ENCODE measurements around the gene MPP7. TPM values are rescaled to one million over a fixed set of nuclear protein-coding genes. Genes with fewer than 3 reads are reported as not detected.

Gene MPP7
- total and polyA plus RNA-seq, 2 of the 8 experiments (the other 6 are each of a cell fraction or from before 2014, with no cell fraction given): 1.9 to 9.3 TPM

GRCh38 chr10:28307267-28307666 lies 4.4 kb upstream of the MPP7 start:
- CTCF ChIA-PET (ENCODE audit: partially characterized antibody): interaction anchor here (0.6 kb wide), 1 partner anchor 581 kb away, joined by 3 read pairs; no protein-coding TSS in a partner anchor
- H2BK5ac ChIP-seq (ENCODE audit: low read depth, low read length): no peak overlapping the region
- H3K23ac ChIP-seq (ENCODE audit: insufficient read length): no peak overlapping the region
- peaks cover 0 to 1% (median 0%) of the 10 kb centered on the region in 4 experiments; a peak in 2 of 7 replicates for H3K27me3 ChIP-seq (replicated peaks in 1 of 4; ENCODE audit: control insufficient read depth in 3 of 4, extremely low read depth in 1 of 4, insufficient read depth in 3 of 4, low read length in 3 of 4)
- H4K91ac ChIP-seq (replicated peaks; ENCODE audit: insufficient read length, low read length): no peak overlapping the region
- DNase-seq (ENCODE audit: low read depth in 1 of 2, low spot score in 2 of 2) (no peak), FAIRE-seq (no peak)
- no peak overlapping the region for H4K8ac ChIP-seq (ENCODE audit: extremely low read depth, insufficient read depth, low read length)
- H3K4ac ChIP-seq (replicated peaks; ENCODE audit: insufficient read length, low read depth, low read length): no peak overlapping the region
- H2AFZ ChIP-seq (ENCODE audit: low read length): no peak overlapping the region
- TF ChIP-seq SUZ12 (IDR thresholded peaks at IDR 0.05; ENCODE audit: low read length) (no peak), SIN3A (conservative IDR thresholded peaks at IDR 0.05 in 1 of 2, IDR thresholded peaks at IDR 0.05 in 1 of 2; ENCODE audit: low read depth in 1 of 2, low read length in 2 of 2) (no peak), CEBPB (IDR thresholded peaks at IDR 0.05; ENCODE audit: low read depth, low read length) (no peak), CREB1 (IDR thresholded peaks at IDR 0.05) (no peak)
- TF ChIP-seq, protein P1, sequence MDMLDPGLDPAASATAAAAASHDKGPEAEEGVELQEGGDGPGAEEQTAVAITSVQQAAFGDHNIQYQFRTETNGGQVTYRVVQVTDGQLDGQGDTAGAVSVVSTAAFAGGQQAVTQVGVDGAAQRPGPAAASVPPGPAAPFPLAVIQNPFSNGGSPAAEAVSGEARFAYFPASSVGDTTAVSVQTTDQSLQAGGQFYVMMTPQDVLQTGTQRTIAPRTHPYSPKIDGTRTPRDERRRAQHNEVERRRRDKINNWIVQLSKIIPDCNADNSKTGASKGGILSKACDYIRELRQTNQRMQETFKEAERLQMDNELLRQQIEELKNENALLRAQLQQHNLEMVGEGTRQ (IDR thresholded peaks at IDR 0.05; ENCODE audit: low read length): no peak
- TF ChIP-seq, protein P2, sequence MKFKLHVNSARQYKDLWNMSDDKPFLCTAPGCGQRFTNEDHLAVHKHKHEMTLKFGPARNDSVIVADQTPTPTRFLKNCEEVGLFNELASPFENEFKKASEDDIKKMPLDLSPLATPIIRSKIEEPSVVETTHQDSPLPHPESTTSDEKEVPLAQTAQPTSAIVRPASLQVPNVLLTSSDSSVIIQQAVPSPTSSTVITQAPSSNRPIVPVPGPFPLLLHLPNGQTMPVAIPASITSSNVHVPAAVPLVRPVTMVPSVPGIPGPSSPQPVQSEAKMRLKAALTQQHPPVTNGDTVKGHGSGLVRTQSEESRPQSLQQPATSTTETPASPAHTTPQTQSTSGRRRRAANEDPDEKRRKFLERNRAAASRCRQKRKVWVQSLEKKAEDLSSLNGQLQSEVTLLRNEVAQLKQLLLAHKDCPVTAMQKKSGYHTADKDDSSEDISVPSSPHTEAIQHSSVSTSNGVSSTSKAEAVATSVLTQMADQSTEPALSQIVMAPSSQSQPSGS (IDR thresholded peaks at IDR 0.05; ENCODE audit: low read length): no peak
- no peak overlapping the region for H4K5ac ChIP-seq (ENCODE audit: insufficient read length, low read depth, low read length)
- H3K56ac ChIP-seq (replicated peaks; ENCODE audit: insufficient read length, low read depth, low read length): no peak overlapping the region
- no peak overlapping the region for H2BK20ac ChIP-seq (ENCODE audit: low read length)
- no peaks in the 10 kb centered on the region for H3K23me2 ChIP-seq (ENCODE audit: low read depth, low read length)
- no peaks in the 10 kb centered on the region for H4K20me1 ChIP-seq (replicated peaks in 1 of 2; ENCODE audit: control insufficient read depth in 1 of 2, insufficient read depth in 2 of 2, low read length in 2 of 2)
- no peak overlapping the region for H3K4me2 ChIP-seq (ENCODE audit: insufficient read depth in 1 of 2, low read depth in 2 of 2, low read length in 2 of 2)
- POLR2A ChIA-PET (ENCODE audit: partially characterized antibody): no interaction called here
- no peak overlapping the region for H2BK12ac ChIP-seq (ENCODE audit: low read depth, low read length)
- H3K14ac ChIP-seq (ENCODE audit: insufficient read length): no peak overlapping the region
- H3K18ac ChIP-seq (ENCODE audit: extremely low read depth, low read length): no peak overlapping the region
- no peaks in the 10 kb centered on the region for H3K79me2 ChIP-seq (ENCODE audit: control insufficient read depth in 1 of 2, insufficient read depth in 2 of 2, low read length in 2 of 2)
- no peak overlapping the region for H3K4me3 ChIP-seq (ENCODE audit: extremely low read depth in 1 of 4, insufficient read depth in 2 of 4, low read depth in 3 of 4, low read length in 4 of 4)
- H3K9me3 ChIP-seq (ENCODE audit: insufficient read depth in 2 of 2, low read depth in 1 of 2, low read length in 1 of 2): no peaks in the 10 kb centered on the region
- H3K27ac ChIP-seq (ENCODE audit: low read depth, low read length): no peak overlapping the region
- no peaks in the 10 kb centered on the region for H3K79me1 ChIP-seq (ENCODE audit: low read depth, low read length)
- H3K36me3 ChIP-seq (ENCODE audit: control insufficient read depth in 2 of 4, insufficient read depth in 4 of 4, low read length in 3 of 4): no peaks in the 10 kb centered on the region
- no peak overlapping the region for H3K9ac ChIP-seq (replicated peaks in 1 of 4; ENCODE audit: extremely low read depth in 1 of 4, low read depth in 3 of 4, low read length in 3 of 4)
- H3K4me1 ChIP-seq (replicated peaks in 1 of 4; ENCODE audit: control insufficient read depth in 3 of 4, insufficient read depth in 4 of 4, low read length in 3 of 4): peaks cover 0 to 2% (median 0%) of the 10 kb centered on the region in 4 experiments; a peak in 1 of 7 replicates
- H2BK120ac ChIP-seq (replicated peaks; ENCODE audit: low read depth, low read length): no peak overlapping the region
- H2BK15ac ChIP-seq (ENCODE audit: low read length): no peak overlapping the region
- WGBS, 2 experiments (ENCODE audit: extremely low coverage in 1 of 2, insufficient coverage in 1 of 2, insufficient read length in 1 of 2, insufficient replicate concordance in 2 of 2, low coverage in 1 of 2, low lambda C conversion rate in 2 of 2, missing lambda C conversion rate in 1 of 2): 86% methylated on average over 4 of the region's 4 CpGs; no CpG with 5 or more reads in 1 of the 2 experiments
- H2AK5ac ChIP-seq (ENCODE audit: low read depth, low read length): no peak overlapping the region

Data from H1 (cell line).